Thyroid gland (tissue), 4 donors: ENCODE results near the gene DNAH1. TPM values are rescaled to one million over a fixed set of nuclear protein-coding genes. Genes with fewer than 3 reads are reported as not detected.
"Not testable (repeated sequence)": the region's sequence is repeated elsewhere in the genome, so short reads cannot be mapped to it uniquely, and the experiment has no call there.

Source experiments
- DNase-seq, 2 donors: peaks; one replicate each; pipeline ENCODE4 v3.0.0-alpha.2; 2019
- H3K27ac ChIP-seq, 3 donors: fragments of 200-600 bp; sonication (generic); 1 replicate in 2 of 3; 2 replicates in 1 of 3; pipeline ENCODE4 v1.5.1; 2016 to 2019; ENCODE audit warnings: mild to moderate bottlenecking in 1 of 3, moderate library complexity in 1 of 3
- H3K27me3 ChIP-seq: fragments of 200-600 bp; sonication (generic); one replicate; pipeline ENCODE4 v1.5.1; 2019
- H3K36me3 ChIP-seq, 2 donors: fragments of 200-600 bp; sonication (generic); one replicate each; pipeline ENCODE4 v1.5.1; 2016 to 2019
- H3K4me1 ChIP-seq, 2 donors: fragments of 200-600 bp; sonication (generic); one replicate each; pipeline ENCODE4 v1.5.1; 2017 to 2019
- H3K4me3 ChIP-seq, 3 donors: fragments of 200-600 bp; sonication (generic); replicated peaks in 1 of 3; 1 replicate in 2 of 3; 2 replicates in 1 of 3; pipeline ENCODE4 v1.5.1; 2016; ENCODE audit warnings: mild to moderate bottlenecking in 1 of 3
- H3K9me3 ChIP-seq: fragments of 200-600 bp; sonication (generic); one replicate; pipeline ENCODE4 v1.5.1; 2017
- POLR2A ChIP-seq, 2 donors: fragments of 450-650 bp; IDR thresholded peaks; one replicate each; pipeline ENCODE4 v1.6.1; 2017; ENCODE audit warnings: antibody characterized with exemption in 2 of 2, mild to moderate bottlenecking in 2 of 2, moderate library complexity in 1 of 2
- WGBS, 2 donors: methylation state at CpG; one replicate each; pipeline ENCODE4 v1.1.5; 2017; 5-methylcytosine and 5-hydroxymethylcytosine counted together
- intact Hi-C: fragments of 100-400 bp; cut with DNase I; formaldehyde crosslinking; loops from one replicate; pipeline ENCODE4 v1.15.1; 2023
- total RNA-seq, 4 donors: library from RNA; depleted of rRNA; stranded (reverse); fragments of >200 nt; gene quantifications; one replicate each; pipeline ENCODE4 v1.2.3, GENCODE V29; 2016
- TF ChIP-seq, protein P1 (sequence below), 6 experiments: fragments of 200-600 bp in 3 of 6; fragments of 450-650 bp in 3 of 6; sonication (generic) in 3 of 6; IDR thresholded peaks; one replicate each; pipeline ENCODE4 v1.5.1; 2016 to 2019; ENCODE audit warnings: antibody characterized with exemption in 6 of 6, mild to moderate bottlenecking in 2 of 6, inconsistent platforms in 1 of 6, moderate library complexity in 1 of 6

The DNAH1 gene
- 10 to 100 TPM in 1 of 4 donors, 1 to 10 TPM in 3; 4.6 to 14.2 (median 7.5) TPM for total RNA-seq

DNA sequence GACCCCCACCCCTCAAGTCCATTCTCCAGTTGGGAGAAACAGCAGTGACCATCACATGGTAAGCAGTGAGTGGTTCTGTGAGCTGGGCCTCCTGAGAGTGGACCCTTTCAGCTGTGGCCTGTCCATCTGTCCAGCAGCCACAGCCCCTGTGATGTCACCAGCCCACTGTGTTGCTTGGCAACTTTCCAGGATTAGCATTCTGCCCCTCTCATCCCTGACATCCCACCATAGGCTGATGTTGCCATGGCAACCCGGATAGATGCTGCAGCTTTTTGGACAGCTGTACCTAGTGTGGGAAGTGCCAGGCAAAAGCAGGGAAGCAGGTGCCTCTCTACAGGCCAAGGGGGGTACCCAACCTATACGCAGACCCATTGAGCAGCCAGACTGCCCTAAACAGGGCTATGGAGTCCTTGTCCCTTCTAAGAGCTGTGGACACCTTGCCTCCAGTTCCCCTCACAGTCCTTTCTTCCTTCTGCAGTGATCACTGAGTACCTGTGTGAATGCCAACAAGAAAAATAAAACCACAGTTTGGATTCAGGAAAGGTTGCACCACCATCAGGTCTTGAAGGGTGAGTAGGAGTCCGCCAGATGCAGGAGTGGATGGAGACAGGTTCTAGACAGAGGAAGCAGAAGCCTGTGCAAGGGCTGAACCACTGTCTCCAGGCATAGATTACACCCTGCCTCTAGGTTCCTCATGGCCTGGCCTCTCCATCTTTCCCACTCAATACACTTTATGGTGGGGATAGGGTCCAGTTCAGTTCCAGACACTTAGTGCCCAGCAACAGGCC is at the start of gene DNAH1:
DNAH1 (plus strand) TSS at position 343 of the 788 bp plus-strand sequence. CDS start 6,124 bp downstream, outside the sequence.
- no peak for DNase-seq
- intact Hi-C loops: no loop called here
- Histone ChIP-seq H3K27me3 (no peaks in the 10 kb centered on the region), H3K4me1 (peaks cover 7 to 20% of the 10 kb centered on the region in 2 donors), H3K27ac (no peak within 1 kb of the TSS), H3K4me3 (no peak within 1 kb of the TSS), H3K36me3 (no peaks in the 10 kb centered on the region), H3K9me3 (no peaks in the 10 kb centered on the region)
- TF ChIP-seq POLR2A (IDR thresholded peaks at IDR 0.05): no peak
- TF ChIP-seq, protein P1, sequence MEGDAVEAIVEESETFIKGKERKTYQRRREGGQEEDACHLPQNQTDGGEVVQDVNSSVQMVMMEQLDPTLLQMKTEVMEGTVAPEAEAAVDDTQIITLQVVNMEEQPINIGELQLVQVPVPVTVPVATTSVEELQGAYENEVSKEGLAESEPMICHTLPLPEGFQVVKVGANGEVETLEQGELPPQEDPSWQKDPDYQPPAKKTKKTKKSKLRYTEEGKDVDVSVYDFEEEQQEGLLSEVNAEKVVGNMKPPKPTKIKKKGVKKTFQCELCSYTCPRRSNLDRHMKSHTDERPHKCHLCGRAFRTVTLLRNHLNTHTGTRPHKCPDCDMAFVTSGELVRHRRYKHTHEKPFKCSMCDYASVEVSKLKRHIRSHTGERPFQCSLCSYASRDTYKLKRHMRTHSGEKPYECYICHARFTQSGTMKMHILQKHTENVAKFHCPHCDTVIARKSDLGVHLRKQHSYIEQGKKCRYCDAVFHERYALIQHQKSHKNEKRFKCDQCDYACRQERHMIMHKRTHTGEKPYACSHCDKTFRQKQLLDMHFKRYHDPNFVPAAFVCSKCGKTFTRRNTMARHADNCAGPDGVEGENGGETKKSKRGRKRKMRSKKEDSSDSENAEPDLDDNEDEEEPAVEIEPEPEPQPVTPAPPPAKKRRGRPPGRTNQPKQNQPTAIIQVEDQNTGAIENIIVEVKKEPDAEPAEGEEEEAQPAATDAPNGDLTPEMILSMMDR (IDR thresholded peaks at IDR 0.05): no peak
- 97% methylated on average over 3 of the region's 3 CpGs for WGBS, 2 donors

GRCh38 chr3:52268036-52268435 is 48.1 kb upstream of the DNAH1 start:
- Histone ChIP-seq H3K4me3 (no peak overlapping the region), H3K27ac (no peak overlapping the region), H3K36me3 (peaks cover 37 to 52% of the 10 kb centered on the region in 2 donors), H3K9me3 (no peaks in the 10 kb centered on the region), H3K27me3 (no peaks in the 10 kb centered on the region), H3K4me1 (peaks cover 40 to 52% of the 10 kb centered on the region in 2 donors)
- TF ChIP-seq, protein P1 (IDR thresholded peaks at IDR 0.05): no peak
- TF ChIP-seq POLR2A (IDR thresholded peaks at IDR 0.05): no peak
- WGBS, 2 donors: 80 to 81% methylated on average over 7 of the region's 7 CpGs
- intact Hi-C loops: no loop called here
- no peak for DNase-seq

GRCh38 chr3:52269776-52270175 is 46.3 kb upstream of the DNAH1 start:
- H3K36me3 ChIP-seq: peaks cover 25 to 41% of the 10 kb centered on the region in 2 donors
- no peaks in the 10 kb centered on the region for H3K9me3 ChIP-seq
- H3K4me1 ChIP-seq: peaks cover 57 to 69% of the 10 kb centered on the region in 2 donors
- intact Hi-C loops: no loop called here
- no peaks in the 10 kb centered on the region for H3K27me3 ChIP-seq
- 70% methylated on average over 3 of the region's 3 CpGs for WGBS, 2 donors
- no peak overlapping the region for H3K4me3 ChIP-seq
- peak overlapping the region; percentile 26 to 99 (median 52) for H3K27ac ChIP-seq
- TF ChIP-seq, protein P1 (IDR thresholded peaks at IDR 0.05): no peak
- no peak for TF ChIP-seq POLR2A (IDR thresholded peaks at IDR 0.05)
- no peak for DNase-seq

- Histone ChIP-seq H3K36me3 (peaks cover 25 to 39% of the 10 kb centered on the region in 2 donors), H3K4me3 (no peak overlapping the region), H3K27ac (peak overlapping the region; percentile 26 to 99 (median 52)), H3K27me3 (no peaks in the 10 kb centered on the region), H3K9me3 (no peaks in the 10 kb centered on the region), H3K4me1 (peaks cover 62 to 74% of the 10 kb centered on the region in 2 donors)
- intact Hi-C loops: no loop called here
- 50 to 58% methylated on average over 9 of the region's 9 CpGs for WGBS, 2 donors
- DNase-seq: no peak
- TF ChIP-seq, protein P1 (IDR thresholded peaks at IDR 0.05): no peak
- TF ChIP-seq POLR2A (IDR thresholded peaks at IDR 0.05): no peak
These were observed 45.8 kb upstream of the DNAH1 start for GRCh38 chr3:52270252-52270754.

DNA sequence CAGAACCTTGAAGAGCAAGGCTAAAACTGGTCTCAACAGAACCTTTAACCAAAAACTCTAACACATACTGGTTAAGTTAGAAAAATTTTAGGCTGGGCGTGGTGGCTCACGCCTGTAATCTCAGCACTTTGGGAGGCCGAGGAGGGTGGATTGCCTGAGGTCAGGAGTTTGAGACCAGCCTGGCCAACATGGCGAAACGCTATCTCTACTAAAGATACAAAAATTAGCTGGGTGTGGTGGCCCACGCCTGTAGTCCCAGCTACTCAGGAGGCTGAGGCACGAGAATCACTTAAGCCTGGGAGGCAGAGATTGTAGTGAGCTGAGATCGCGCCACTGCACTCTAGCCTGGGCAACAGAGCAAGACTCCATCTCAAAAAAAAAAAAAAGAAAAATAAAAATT is 43.9 kb upstream of the DNAH1 start:
- H3K27me3 ChIP-seq, H3K4me3 ChIP-seq, H3K9me3 ChIP-seq, intact Hi-C loops: not testable (repeated sequence)
- Histone ChIP-seq H3K27ac (peak overlapping the region; percentile 73 to 99 (median 82)), H3K4me1 (peaks cover 78 to 89% of the 10 kb centered on the region in 2 donors), H3K36me3 (peaks cover 7 to 23% of the 10 kb centered on the region in 2 donors)
- 86% methylated on average over 9 of the region's 9 CpGs for WGBS, 2 donors
- peak in 1 of 2 donors; percentile 27 for DNase-seq
